Osteoblast (primary cell): ENCODE measurements around the gene TECPR1. TPM values are rescaled to one million over a fixed set of nuclear protein-coding genes. Genes with fewer than 3 reads are reported as not detected.

Experiments used
- DNase-seq: peaks from one replicate; pipeline ENCODE4 v3.0.0; 2011; ENCODE audit warnings: low spot score, mixed read lengths; ENCODE audit not compliant: insufficient read length; ENCODE audit errors: missing footprints
- H2AFZ ChIP-seq: 2 replicates; pipeline ENCODE4 v1.6.0; 2011; ENCODE audit warnings: mild to moderate bottlenecking, low read length
- H3K27ac ChIP-seq: 2 replicates; pipeline ENCODE4 v1.5.1; 2011; ENCODE audit warnings: mild to moderate bottlenecking, low read depth, low read length, moderate library complexity
- H3K27me3 ChIP-seq: 2 replicates; pipeline ENCODE4 v1.6.0; 2012; ENCODE audit warnings: mild to moderate bottlenecking, control low read depth, inconsistent platforms, low read length, moderate library complexity; ENCODE audit not compliant: insufficient read depth
- H3K36me3 ChIP-seq: 2 replicates; pipeline ENCODE4 v1.5.1; 2011; ENCODE audit warnings: mild to moderate bottlenecking, low read length, control low read depth, moderate library complexity; ENCODE audit not compliant: insufficient read depth
- H3K4me1 ChIP-seq: 2 replicates; pipeline ENCODE4 v1.5.1; 2011; ENCODE audit warnings: mild to moderate bottlenecking, low read length, control low read depth, moderate library complexity; ENCODE audit not compliant: insufficient read depth
- H3K4me2 ChIP-seq: 2 replicates; pipeline ENCODE4 v1.6.0; 2011; ENCODE audit warnings: mild to moderate bottlenecking, low read length; ENCODE audit not compliant: insufficient read depth
- H3K4me3 ChIP-seq: fragments of 200-600 bp; sonication (generic); 3 replicates; pipeline ENCODE4 v1.5.1; 2012; ENCODE audit warnings: mild to moderate bottlenecking, low read length, inconsistent platforms; ENCODE audit not compliant: insufficient read depth
- H3K79me2 ChIP-seq: 2 replicates; pipeline ENCODE4 v1.6.0; 2012; ENCODE audit warnings: mild to moderate bottlenecking, low read length, control low read depth, inconsistent platforms; ENCODE audit not compliant: insufficient read depth
- H3K9me3 ChIP-seq: 2 replicates; pipeline ENCODE4 v1.5.1; 2011; ENCODE audit warnings: low read depth, low read length, control low read depth
- H4K20me1 ChIP-seq: 2 replicates; pipeline ENCODE4 v1.6.0; 2012; ENCODE audit warnings: mild to moderate bottlenecking, low read length, control low read depth; ENCODE audit not compliant: insufficient read depth
- CTCF ChIP-seq: IDR thresholded peaks from 2 replicates; pipeline ENCODE4 v1.5.1; 2011; ENCODE audit warnings: mild to moderate bottlenecking, low read depth, low read length, moderate library complexity; ENCODE audit errors: extremely low read depth
- total RNA-seq: library from RNA; depleted of rRNA; stranded (reverse); fragments of >200 nt; gene quantifications from 2 replicates; pipeline ENCODE4 v1.2.3, GENCODE V29; 2012

TECPR1 gene
- total RNA-seq, 1 donor, result 20.3 TPM

- H2AFZ ChIP-seq, result no peak overlapping the region
- peaks cover 12% of the 10 kb centered on the region for H3K36me3 ChIP-seq
- DNase-seq, result peak; percentile 90
- no peak for TF ChIP-seq CTCF
- peak overlapping the region; percentile 95 for H3K4me3 ChIP-seq
- H3K79me2 ChIP-seq, result peaks cover 66% of the 10 kb centered on the region
- H3K4me1 ChIP-seq, result peaks cover 56% of the 10 kb centered on the region
- no peaks in the 10 kb centered on the region for H3K27me3 ChIP-seq
- H3K27ac ChIP-seq, result peak overlapping the region; percentile 92
- no peaks in the 10 kb centered on the region for H3K9me3 ChIP-seq
- peaks cover 28% of the 10 kb centered on the region for H4K20me1 ChIP-seq
- H3K4me2 ChIP-seq, result peak overlapping the region; percentile 84
Observed at GRCh38 chr7:98283127-98283886, 31.3 kb upstream of the TECPR1 start.

- H3K9me3 ChIP-seq, result no peaks in the 10 kb centered on the region
- DNase-seq, result peak; percentile 67
- peak overlapping the region; percentile 95 for H3K4me3 ChIP-seq
- peaks cover 22% of the 10 kb centered on the region for H4K20me1 ChIP-seq
- peaks cover 6% of the 10 kb centered on the region for H3K36me3 ChIP-seq
- peaks cover 56% of the 10 kb centered on the region for H3K4me1 ChIP-seq
- no peak for TF ChIP-seq CTCF
- H3K4me2 ChIP-seq, result peak overlapping the region; percentile 84
- H3K27ac ChIP-seq, result peak overlapping the region; percentile 92
- peaks cover 60% of the 10 kb centered on the region for H3K79me2 ChIP-seq
- H2AFZ ChIP-seq, result no peak overlapping the region
- H3K27me3 ChIP-seq, result no peaks in the 10 kb centered on the region
Observed at GRCh38 chr7:98282703-98283102, 30.7 kb upstream of the TECPR1 start.

- H3K9me3 ChIP-seq, result no peaks in the 10 kb centered on the region
- H3K27ac ChIP-seq, result peak overlapping the region; percentile 92
- peak; percentile 79 for DNase-seq
- H3K4me1 ChIP-seq, result peaks cover 52% of the 10 kb centered on the region
- no peak for TF ChIP-seq CTCF
- peak overlapping the region; percentile 95 for H3K4me3 ChIP-seq
- peaks cover 21% of the 10 kb centered on the region for H4K20me1 ChIP-seq
- H3K79me2 ChIP-seq, result peaks cover 53% of the 10 kb centered on the region
- no peak overlapping the region for H2AFZ ChIP-seq
- H3K36me3 ChIP-seq, result peaks cover 6% of the 10 kb centered on the region
- H3K27me3 ChIP-seq, result no peaks in the 10 kb centered on the region
- H3K4me2 ChIP-seq, result peak overlapping the region; percentile 84
Observed at GRCh38 chr7:98281757-98282606, 29.9 kb upstream of the TECPR1 start.
